Right lobe of liver (tissue), 6 donors: ENCODE data around the gene TCL1B. TPM values are rescaled to one million over a fixed set of nuclear protein-coding genes. Genes with fewer than 3 reads are reported as not detected.

Experiments used
- ATAC-seq, 4 donors: fragments of 200-7000 bp; cut with Tn5 transposase; one replicate each; pipeline ENCODE4 v1.9.1; 2020; ENCODE audit warnings: mild to moderate bottlenecking in 4 of 4, moderate library complexity in 4 of 4
- DNase-seq, 3 donors: peaks; one replicate each; pipeline ENCODE4 v3.0.0-alpha.2; 2020
- H3K27ac ChIP-seq, 3 donors: fragments of 200-600 bp; one replicate each; pipeline ENCODE4 v1.8.0; 2022
- H3K27me3 ChIP-seq, 2 donors: fragments of 200-600 bp; one replicate each; pipeline ENCODE4 v1.8.0; 2022
- H3K36me3 ChIP-seq, 4 donors: fragments of 200-600 bp; sonication (generic) in 1 of 4; one replicate each; pipeline versions ENCODE4 v1.5.1 to v1.8.0; 2017 to 2022; ENCODE audit warnings: control low read depth in 1 of 4
- H3K4me1 ChIP-seq, 4 donors: fragments of 200-600 bp; sonication (generic) in 1 of 4; one replicate each; pipeline versions ENCODE4 v1.5.1 to v1.8.0; 2017 to 2022; ENCODE audit warnings: control low read depth in 1 of 4
- H3K4me3 ChIP-seq, 3 donors: fragments of 200-600 bp; one replicate each; pipeline ENCODE4 v1.8.0; 2022
- H3K9me3 ChIP-seq, 4 donors: fragments of 200-600 bp; sonication (generic) in 1 of 4; one replicate each; pipeline versions ENCODE4 v1.5.1 to v1.8.0; 2017 to 2022; ENCODE audit warnings: control low read depth in 1 of 4
- CTCF ChIP-seq, 4 donors: fragments of 200-600 bp in 3 of 4; fragments of 450-650 bp in 1 of 4; IDR thresholded peaks; one replicate each; pipeline versions ENCODE4 v1.5.1 to v1.8.0; 2016 to 2022; ENCODE audit warnings: antibody characterized with exemption in 4 of 4, mild to moderate bottlenecking in 2 of 4
- POLR2A ChIP-seq: fragments of 450-650 bp; IDR thresholded peaks from one replicate; pipeline ENCODE4 v1.6.1; 2017; ENCODE audit warnings: antibody characterized with exemption, mild to moderate bottlenecking
- WGBS: methylation state at CpG from one replicate; pipeline ENCODE4 v1.1.6; 2018; ENCODE audit warnings: low coverage, low lambda C conversion rate; ENCODE audit not compliant: insufficient coverage; ENCODE audit errors: missing lambda C conversion rate; 5-methylcytosine and 5-hydroxymethylcytosine counted together
- intact Hi-C, 2 donors: fragments of 100-400 bp; cut with DNase I; formaldehyde crosslinking; loops; one replicate each; pipeline versions ENCODE4 v1.11.2 to v1.14.1; 2022
- total RNA-seq, 6 experiments: library from RNA; depleted of rRNA in 2 of 6; stranded (reverse); fragments of >200 nt in 2 of 6; fragmentation: NEBNext Ultra II Directional in 3 of 6; extraction: Animal tissue kit (Norgen Biotek cat#: 25700) in 3 of 6; gene quantifications; one replicate each; pipeline versions ENCODE4 v1.1.0 to v1.2.4, GENCODE V29; 2016 to 2023
- donor health status: DM: no; HTN: yes; CAD: no.
- donor health status: DM: no; HTN: no; CAD: no.
- donor health status: DM: no; HTN: no; CAD: no.
- donor health status: DM: no; HTN: yes; CAD: no.
- donor health status: DM: no; HTN: yes; CAD: no.

The TCL1B gene
- total RNA-seq, 6 experiments from 2014 or later: not detected

GRCh38 chr14:95659990-95660385 is 26.2 kb upstream of the TCL1B start:
- ATAC-seq (no peak), DNase-seq (no peak)
- intact Hi-C loops: no loop called here
- peaks cover 0 to 5% (median 0%) of the 10 kb centered on the region in 4 donors for H3K4me1 ChIP-seq
- TF ChIP-seq CTCF (IDR thresholded peaks at IDR 0.05): no peak
- TF ChIP-seq POLR2A: no peak
- no peaks in the 10 kb centered on the region for H3K9me3 ChIP-seq
- no peaks in the 10 kb centered on the region for H3K27me3 ChIP-seq
- H3K36me3 ChIP-seq: no peaks in the 10 kb centered on the region
- no peak overlapping the region for H3K27ac ChIP-seq
- WGBS: 58% methylated on average over 4 of the region's 5 CpGs
- no peak overlapping the region for H3K4me3 ChIP-seq

- Histone ChIP-seq H3K36me3 (no peaks in the 10 kb centered on the region), H3K4me3 (no peak overlapping the region), H3K27ac (no peak overlapping the region), H3K9me3 (no peaks in the 10 kb centered on the region), H3K27me3 (no peaks in the 10 kb centered on the region), H3K4me1 (peaks cover 0 to 5% (median 0%) of the 10 kb centered on the region in 4 donors)
- no peak for ATAC-seq
- WGBS: 43% methylated on average over 13 of the region's 13 CpGs
- intact Hi-C loops: no loop called here
- TF ChIP-seq POLR2A (no peak), CTCF (IDR thresholded peaks at IDR 0.05) (no peak)
- DNase-seq: no peak
Observed at GRCh38 chr14:95660651-95661515, 25.3 kb upstream of the TCL1B start.

- Histone ChIP-seq H3K9me3 (no peaks in the 10 kb centered on the region), H3K36me3 (no peaks in the 10 kb centered on the region), H3K4me3 (no peak overlapping the region), H3K27ac (no peak overlapping the region), H3K27me3 (no peaks in the 10 kb centered on the region), H3K4me1 (peaks cover 0 to 5% (median 0%) of the 10 kb centered on the region in 4 donors)
- intact Hi-C loops: no loop called here
- ATAC-seq (peak in 2 of 4 donors; percentile 25 to 52), DNase-seq (no peak)
- 40% methylated on average over 4 of the region's 4 CpGs for WGBS
- TF ChIP-seq CTCF (IDR thresholded peaks at IDR 0.05): no peak
Observed at GRCh38 chr14:95662376-95663186, 23.6 kb upstream of the TCL1B start.

- DNase-seq (no peak), ATAC-seq (peak in 3 of 4 donors; percentile 17 to 28 (median 20))
- intact Hi-C loops: no loop called here
Observed at GRCh38 chr14:95663226-95663797, 22.9 kb upstream of the TCL1B start.

More at GRCh38 chr14:95663226-95663797, 22.9 kb upstream of the TCL1B start:
- Histone ChIP-seq H3K4me3 (no peak overlapping the region), H3K4me1 (peaks cover 0 to 5% (median 0%) of the 10 kb centered on the region in 4 donors), H3K36me3 (no peaks in the 10 kb centered on the region), H3K27ac (no peak overlapping the region), H3K27me3 (no peaks in the 10 kb centered on the region), H3K9me3 (no peaks in the 10 kb centered on the region)
- TF ChIP-seq CTCF (IDR thresholded peaks at IDR 0.05) (no peak), POLR2A (no peak)
- 40% methylated on average over 5 of the region's 5 CpGs for WGBS
